GM19372 (cell line): ENCODE results near the gene MEPE.
"Not testable (repeated sequence)": the region's sequence is repeated elsewhere in the genome, so short reads cannot be mapped to it uniquely, and the experiment has no call there.

ENCODE experiments used
- ATAC-seq: cut with Tn5 transposase; IDR thresholded peaks from one replicate; pipeline ENCODE4 v1.9.1; 2021; ENCODE audit warnings: mild to moderate bottlenecking, low read depth, moderate library complexity; ENCODE audit not compliant: unreplicated experiment

Gene MEPE

DNA sequence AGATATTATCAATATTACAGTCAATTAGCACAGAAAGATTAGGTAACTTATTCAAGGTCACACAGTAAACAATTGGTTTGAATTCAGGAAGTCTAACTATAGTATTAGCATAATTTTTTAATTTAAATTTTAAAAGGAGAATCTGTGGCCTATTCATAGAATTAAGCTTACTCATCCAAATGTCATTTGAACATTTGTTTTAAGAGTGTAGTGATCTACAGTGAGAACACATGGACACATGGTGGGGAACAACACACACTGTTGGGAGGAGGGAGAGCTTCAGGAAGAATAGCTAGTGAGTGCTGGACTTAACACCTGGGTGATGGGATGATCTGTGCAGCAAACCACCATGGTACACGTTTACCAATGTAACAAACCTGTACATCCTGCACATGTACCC is 48.3 kb downstream of the MEPE start:
- no peak for ATAC-seq

DNA sequence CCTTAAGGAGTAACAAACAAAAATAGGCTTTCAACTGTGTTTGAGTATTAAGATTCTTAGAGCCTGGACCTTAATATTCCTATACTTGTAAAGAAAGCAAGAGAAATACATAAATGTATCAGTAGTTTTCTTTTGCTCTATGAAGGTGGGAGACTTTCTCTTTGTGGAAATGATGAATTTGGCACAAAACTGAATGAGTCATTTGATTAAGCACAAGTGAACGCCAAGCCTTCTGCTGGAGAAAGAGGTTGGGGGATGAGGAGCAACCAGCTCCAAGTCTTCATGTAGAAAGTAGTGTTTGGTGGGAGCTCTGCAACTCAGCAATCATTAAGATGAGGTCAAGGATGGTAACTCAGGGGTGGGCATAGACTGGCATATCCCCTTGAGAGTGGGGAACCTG is 49.6 kb downstream of the MEPE start:
- ATAC-seq = no peak

DNA sequence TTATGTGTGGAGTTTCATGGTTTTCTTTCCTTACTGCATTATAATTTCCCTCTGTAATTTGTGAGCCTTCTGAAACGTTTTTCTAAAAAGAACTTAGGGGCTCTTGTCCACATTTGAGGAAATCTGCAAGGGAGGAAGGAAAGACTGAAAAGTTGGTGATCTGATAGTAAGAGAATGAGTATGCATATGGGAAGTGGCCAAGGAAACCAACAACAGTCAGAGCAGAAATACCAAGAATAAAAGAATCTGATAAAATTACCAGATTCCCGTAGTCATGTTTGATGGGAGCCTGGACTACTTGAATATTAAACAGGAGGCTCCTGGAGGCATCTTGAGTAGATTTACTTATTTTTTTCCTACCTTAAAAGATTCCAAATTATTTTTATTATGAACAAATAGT is 50.1 kb downstream of the MEPE start:
- no peak for ATAC-seq

DNA sequence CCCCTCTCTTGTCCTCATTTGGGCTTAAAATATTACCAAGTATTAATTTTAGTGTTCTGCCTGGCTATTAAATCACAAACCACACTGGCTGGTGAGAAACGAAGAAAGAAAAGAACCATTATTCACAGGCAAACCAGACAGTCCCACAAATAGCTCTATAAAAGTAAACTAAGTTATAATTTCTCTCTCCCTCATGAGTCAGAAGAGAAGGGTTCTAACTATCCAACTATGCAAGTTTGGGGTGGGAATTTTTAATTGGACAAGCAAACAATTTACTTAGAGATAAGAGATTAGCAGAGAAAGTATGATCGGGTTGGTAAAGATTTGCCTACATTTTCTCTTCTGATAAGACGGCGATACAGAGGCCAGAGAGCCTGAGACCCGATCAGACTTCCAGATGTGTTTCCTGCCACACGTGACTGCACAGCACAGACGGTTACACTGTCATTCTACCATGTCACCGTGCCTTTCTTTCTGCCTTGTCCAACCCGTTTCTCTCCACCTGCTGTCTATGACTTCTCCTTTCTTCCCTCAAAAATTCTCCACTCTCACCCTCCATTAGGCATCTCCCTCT is 52.3 kb downstream of the MEPE start:
- ATAC-seq = no peak

DNA sequence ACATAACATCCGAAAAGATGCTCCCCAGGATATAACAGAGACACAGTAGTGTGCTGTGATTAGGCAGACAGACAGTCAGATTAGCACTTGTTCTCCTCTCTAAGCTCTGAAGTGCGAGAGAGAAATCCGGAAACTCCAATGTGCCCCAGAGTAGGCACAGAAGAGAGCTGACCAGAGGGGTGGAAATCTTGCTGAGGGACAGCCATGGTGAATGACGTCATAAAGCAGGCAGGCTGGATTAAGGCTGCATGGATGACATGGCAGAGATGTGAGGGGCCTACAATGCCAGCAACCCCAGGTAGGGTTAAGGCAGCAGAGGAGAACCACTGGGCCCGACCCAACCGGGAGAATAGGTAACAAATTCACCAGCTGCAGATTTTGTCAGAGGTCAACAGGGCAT is 53.3 kb downstream of the MEPE start:
- ATAC-seq = no peak

DNA sequence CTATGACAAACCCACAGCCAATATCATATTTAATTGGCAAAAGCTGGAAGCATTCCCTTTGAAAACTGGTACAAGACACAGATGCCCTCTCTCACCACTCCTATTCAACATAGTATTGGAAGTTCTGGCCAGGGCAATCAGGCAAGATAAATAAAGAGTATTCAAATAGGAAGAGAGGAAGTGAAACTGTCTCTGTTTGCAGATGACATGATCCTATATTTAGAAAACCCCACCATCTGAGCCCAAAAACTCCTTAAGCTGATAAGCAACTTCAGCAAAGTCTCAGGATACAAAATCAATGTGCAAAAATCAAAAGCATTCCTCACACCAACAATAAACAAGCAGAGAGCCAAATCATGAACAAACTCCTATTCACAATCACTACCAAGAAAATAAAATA is 58.0 kb downstream of the MEPE start:
- not testable (repeated sequence) for ATAC-seq

DNA sequence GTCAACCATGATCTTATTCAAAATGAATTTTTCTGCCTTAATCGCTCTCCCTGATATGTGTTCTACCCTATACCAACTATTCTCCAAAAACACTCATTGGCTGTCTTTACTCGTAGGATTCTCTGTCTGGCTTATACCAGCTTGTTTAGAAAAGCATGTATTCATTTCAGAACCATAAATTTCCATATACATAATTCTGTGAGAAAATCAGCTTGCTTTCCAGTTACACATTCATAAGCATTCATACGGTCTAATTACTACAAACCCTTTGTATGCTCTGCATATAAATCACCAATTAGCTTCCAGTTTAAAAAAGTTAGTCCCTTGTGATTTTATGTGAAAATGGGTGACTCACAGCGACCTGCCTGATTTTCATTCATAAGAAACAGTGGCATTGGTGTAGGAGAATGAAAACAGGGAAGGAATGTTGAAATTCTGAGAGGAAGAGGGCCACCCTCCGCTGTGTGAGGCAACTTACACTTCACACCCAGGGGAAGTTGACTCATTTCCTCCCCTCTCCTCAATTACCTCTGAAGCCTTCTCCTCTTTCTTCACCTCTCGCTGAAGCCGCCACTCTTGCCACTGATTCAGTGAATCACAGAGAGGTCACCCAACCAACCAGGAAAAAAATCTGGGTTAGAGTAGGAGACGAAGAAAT is 63.3 kb downstream of the MEPE start:
- ATAC-seq = no peak
